ENCODE data around the gene GPR135. TPM values are rescaled to one million over a fixed set of nuclear protein-coding genes. Genes with fewer than 3 reads are reported as not detected.

Gene GPR135
- polyA plus RNA-seq, 2 of the 4 experiments (the other 2 are of a cell fraction), result 1.5 to 3.6 TPM

GRCh38 chr14:59483819-59484638 lies 18.8 kb upstream of the GPR135 start, which contains the start of the genes JKAMP and L3HYPDH (continued):
- TF ChIP-seq, protein P1, sequence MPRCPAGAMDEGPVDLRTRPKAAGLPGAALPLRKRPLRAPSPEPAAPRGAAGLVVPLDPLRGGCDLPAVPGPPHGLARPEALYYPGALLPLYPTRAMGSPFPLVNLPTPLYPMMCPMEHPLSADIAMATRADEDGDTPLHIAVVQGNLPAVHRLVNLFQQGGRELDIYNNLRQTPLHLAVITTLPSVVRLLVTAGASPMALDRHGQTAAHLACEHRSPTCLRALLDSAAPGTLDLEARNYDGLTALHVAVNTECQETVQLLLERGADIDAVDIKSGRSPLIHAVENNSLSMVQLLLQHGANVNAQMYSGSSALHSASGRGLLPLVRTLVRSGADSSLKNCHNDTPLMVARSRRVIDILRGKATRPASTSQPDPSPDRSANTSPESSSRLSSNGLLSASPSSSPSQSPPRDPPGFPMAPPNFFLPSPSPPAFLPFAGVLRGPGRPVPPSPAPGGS (IDR thresholded peaks at IDR 0.05), result peak; percentile 94
- TF ChIP-seq MAX (IDR thresholded peaks at IDR 0.05) (peak; percentile 99), HEYL (CRISPR knock-in tag; IDR thresholded peaks at IDR 0.05) (no peak), NPAS2 (CRISPR knock-in tag; IDR thresholded peaks at IDR 0.05; ENCODE audit: borderline replicate concordance) (peak; percentile 81), FOSL2 (IDR thresholded peaks at IDR 0.05) (no peak), FOSL2 (CRISPR knock-in tag; IDR thresholded peaks at IDR 0.05) (peak; percentile 13; the same call in 1 of the 2 replicates), CTCF (IDR thresholded peaks at IDR 0.05) (peak; percentile 65), HOXB5 (CRISPR knock-in tag; IDR thresholded peaks at IDR 0.05) (peak; percentile 72; the same call in 1 of the 2 replicates), TFCP2L1 (CRISPR knock-in tag; IDR thresholded peaks at IDR 0.05) (peak; percentile 79; the same call in 1 of the 2 replicates), MAZ (IDR thresholded peaks at IDR 0.05; ENCODE audit: borderline replicate concordance, low read depth, low read length) (no peak)

DNA sequence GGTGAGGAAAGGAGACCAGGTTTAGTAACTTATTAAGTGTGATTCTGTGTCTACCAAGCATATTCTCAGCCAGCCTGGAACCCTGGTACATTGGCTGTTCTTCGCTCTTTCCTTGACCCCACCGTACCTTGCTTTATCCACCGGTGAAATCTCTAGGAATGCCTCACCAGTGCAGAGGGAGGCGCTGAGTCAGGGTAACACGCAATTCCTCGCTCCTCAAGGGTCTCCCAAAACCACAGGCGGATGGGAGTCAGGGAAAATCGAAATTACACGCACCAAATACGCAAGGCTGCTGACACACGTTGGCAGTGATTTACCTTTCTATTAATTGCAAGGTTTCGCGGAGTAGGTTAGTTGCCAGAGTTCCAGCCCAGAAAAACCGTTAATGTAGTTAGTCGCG lies 18.2 kb upstream of the GPR135 start:
- TF ChIP-seq CEBPB (IDR thresholded peaks at IDR 0.05) (no peak), RARB (CRISPR knock-in tag; IDR thresholded peaks at IDR 0.05) (0 out of 2 replicates have a peak, but pooled peaks have one; percentile 0), MAFK (IDR thresholded peaks at IDR 0.05; ENCODE audit: partially characterized antibody) (peak; percentile 49), SREBF2 (IDR thresholded peaks at IDR 0.05) (no peak), KDM5A (IDR thresholded peaks at IDR 0.05) (0 out of 2 replicates have a peak, but pooled peaks have one; percentile 31), HDAC2 (IDR thresholded peaks at IDR 0.05) (0 out of 2 replicates have a peak, but pooled peaks have one; percentile 9), ZFP36 (IDR thresholded peaks at IDR 0.05; ENCODE audit: borderline replicate concordance, partially characterized antibody) (no peak), RAD21 (conservative IDR thresholded peaks at IDR 0.05 in 1 of 2, IDR thresholded peaks at IDR 0.05 in 1 of 2) (no peak)
- TF ChIP-seq, protein P1 (IDR thresholded peaks at IDR 0.05), result no peak
- ChIA-PET CTCF (interaction anchor here (0.9 to 3.0 kb wide), 10 partner anchors 10 to 93 kb away, joined by 3 to 19 read pairs (median 4); partner anchors contain the start of gene CCDC175), POLR2A (interaction anchor here (0.8 to 2.5 kb wide), 9 partner anchors 11 to 372 kb away, joined by 3 to 13 read pairs (median 4); partner anchors contain the start of gene CCDC175)
- H3K27ac ChIP-seq, result peak overlapping the region; percentile 98
- FAIRE-seq (no peak), ATAC-seq (peak; percentile 31 to 40), DNase-seq (ENCODE audit: low read depth in 1 of 2, low spot score in 1 of 2) (peak; percentile 25 to 47)
- H3K4me1 ChIP-seq, result peaks cover 40% of the 10 kb centered on the region
- 1% methylated on average over 16 of the region's 16 CpGs for WGBS (ENCODE audit: missing lambda C conversion rate)
- H3K9me3 ChIP-seq, result no peaks in the 10 kb centered on the region
- peak overlapping the region; percentile 82 for H3K4me3 ChIP-seq
- peak overlapping the region; percentile 78 for H3K4me2 ChIP-seq

All from A549 (cell line).